Fibroblast of gingiva (primary cell): Measurements from ENCODE around the gene KCNN1.
"Not testable (repeated sequence)": the region's sequence is repeated elsewhere in the genome, so short reads cannot be mapped to it uniquely, and the experiment has no call there.

Source experiments
- DNase-seq: peaks from one replicate; pipeline ENCODE4 v3.0.0-alpha.2; 2011; ENCODE audit warnings: low read depth

The KCNN1 gene

DNA sequence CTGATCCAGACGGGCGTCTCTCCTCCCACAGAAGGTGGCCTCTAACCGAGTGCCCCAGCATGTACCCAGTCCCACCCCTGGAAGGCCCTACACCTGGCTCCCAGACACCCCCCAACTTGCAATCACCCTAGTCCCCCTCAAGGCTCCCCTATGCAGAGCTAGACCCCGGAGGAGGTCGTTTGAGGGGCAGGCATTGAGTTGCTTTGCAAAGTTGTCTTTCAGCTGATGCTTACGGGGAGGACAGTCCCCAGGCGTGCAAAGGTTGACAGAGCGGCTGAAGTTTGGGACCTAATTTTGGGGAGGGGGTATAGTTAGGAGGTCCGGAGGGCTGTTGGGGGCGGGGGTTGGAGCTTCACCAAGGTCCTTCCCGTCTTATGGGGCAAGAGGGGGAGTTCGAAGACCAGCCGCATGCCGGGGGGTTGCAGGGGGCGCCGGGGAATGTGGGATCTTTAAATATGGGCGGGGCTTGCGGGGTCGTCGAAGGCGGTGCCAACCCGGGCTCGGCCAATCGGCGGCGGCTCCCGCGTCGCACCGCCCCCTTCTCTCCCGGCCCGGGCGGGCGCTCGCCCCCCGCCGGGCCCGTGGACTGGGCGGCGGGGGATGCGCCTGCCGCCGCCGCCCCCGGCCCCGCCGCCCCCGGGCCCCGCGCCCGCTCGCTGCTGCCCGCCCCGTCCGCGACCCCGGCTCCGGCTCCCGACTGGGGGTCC, at the start of gene KCNN1:
KCNN1 (plus strand) TSS at position 558 of the 707 bp plus-strand sequence. CDS start 6,782 bp downstream, outside the sequence.
- DNase-seq: no peak

DNA sequence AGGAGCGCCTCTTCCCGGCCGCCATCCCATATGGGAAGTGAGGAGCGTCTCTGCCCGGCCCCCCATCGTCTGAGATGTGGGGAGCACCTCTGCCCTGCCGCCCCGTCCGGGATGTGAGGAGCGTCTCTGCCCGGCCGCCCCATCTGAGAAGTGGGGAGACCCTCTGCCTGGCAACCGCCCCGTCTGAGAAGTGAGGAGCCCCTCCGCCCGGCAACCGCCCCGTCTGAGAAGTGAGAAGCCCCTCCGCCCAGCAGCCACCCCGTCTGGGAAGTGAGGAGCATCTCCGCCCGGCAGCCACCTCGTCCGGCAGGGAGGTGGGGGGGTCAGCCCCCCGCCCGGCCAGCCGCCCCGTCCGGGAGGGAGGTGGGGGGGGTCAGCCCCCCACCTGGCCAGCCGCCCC, 48.8 kb upstream of the KCNN1 start:
- not testable (repeated sequence) for DNase-seq

GRCh38 chr19:17919122-17919521, 47.8 kb upstream of the KCNN1 start:
- DNase-seq: not testable (repeated sequence)

GRCh38 chr19:17920527-17920926, 46.4 kb upstream of the KCNN1 start:
- DNase-seq: no peak

DNA sequence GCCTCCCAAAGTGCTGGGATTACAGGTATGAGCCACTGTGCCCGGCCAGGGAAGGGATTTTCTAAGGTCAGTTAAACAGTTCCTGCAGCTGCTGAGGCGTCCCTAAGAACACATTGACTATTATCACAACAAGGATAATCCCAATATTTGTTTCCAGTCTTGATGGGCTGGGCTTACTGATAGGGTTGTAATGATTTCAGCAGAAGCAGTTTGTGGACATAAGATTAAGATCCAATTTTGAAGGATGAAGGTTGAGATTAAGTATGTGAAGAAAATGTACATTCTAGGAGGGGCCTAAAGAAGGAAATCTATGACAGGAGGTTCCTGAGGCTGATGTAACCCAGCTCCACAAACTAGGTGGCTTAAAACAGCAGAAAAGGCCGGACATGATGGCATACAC, 44.8 kb upstream of the KCNN1 start:
- no peak for DNase-seq

- no peak for DNase-seq
Measured at GRCh38 chr19:17926044-17926443, 40.9 kb upstream of the KCNN1 start.

DNA sequence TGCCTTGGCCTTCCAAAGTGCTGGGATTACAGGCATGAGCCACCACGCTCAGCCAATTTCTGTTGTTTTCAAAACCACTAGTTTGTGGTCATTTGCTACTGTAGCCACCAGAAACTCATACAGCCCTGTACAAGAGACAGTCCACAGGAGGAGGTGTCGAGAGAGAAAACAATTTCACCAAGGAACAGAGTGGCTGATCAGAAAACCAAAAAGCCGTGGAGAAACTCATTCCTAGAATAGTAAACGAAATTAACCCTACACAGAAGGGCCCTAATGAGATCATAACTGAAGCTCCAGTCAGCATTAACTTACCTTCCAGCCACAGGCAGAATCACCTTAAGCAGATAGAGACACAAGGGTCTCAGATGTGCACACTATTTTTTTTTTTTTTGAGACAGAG, 37.9 kb upstream of the KCNN1 start:
- DNase-seq: no peak

DNA sequence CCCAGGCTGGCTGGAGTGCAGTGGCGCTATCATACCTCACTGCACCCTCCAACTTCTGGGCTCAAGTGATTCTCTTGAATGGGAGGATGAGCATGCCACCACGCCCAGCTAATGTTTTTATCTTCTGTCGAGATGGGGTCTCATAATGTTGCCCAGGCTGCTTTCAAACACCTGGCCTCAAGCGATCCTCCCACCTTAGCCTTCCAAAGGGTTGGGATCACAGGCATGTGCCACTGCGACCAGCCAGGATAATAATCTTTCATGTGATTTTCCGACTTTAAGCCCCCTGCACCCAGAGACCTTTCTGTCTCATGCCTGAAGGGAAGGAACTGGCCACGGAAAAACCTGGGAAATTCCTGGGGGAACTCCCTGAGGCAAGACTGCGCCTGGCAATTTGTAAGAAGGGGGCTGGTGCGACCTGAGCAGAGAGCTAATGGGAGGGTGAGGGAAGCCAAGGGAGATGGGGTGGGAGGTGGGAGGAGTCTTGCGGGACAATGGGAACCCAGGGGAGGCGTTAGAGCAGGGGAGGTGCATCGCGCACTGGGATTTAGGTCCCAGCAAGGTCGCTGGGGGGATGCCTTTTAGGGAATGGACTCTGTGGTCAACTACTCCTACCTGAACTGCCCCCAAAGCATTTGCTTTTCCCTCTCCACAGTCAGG, 35.2 kb upstream of the KCNN1 start:
- no peak for DNase-seq

DNA sequence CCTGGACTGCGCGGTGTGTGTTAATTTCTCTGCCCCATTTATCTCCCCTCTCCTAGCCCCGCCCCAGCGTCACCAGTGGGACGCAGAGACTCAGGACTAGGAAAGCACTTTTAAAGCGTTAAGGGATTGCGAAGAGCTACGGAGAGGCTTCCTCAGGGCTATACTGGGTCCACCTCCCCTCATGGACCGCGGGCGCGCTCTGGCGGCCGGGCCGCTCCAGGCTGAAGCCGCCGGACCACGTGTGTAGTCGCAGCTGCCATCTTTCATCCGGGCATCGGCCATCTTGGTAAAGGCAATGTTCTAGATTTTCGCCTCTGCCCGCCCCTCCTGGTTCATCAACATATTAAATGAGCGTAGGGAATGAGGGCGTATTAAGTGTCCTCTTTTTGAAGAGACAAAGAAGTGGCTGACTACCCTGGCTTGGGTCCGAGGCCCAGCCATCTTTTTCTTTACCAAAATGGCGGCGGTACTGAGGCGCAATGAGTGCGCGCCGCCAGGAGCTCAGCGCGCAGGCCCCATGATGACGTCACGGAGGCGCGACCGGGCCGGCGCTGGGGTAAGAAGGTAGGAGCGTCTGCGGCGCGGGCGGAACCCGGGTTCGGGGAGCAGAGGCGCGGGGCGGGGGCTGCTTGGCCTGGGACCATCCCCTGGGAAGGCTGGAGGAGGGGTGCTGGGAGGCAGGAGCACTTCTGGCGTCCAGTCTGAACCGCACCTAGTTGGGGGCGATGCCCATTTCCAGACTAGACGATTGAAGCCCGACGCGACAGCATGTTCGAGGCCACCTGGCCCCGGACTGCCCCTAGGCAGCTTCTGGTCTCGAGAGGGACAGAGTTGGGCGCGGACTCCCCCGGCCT, 34.2 kb upstream of the KCNN1 start, which contains the start of gene CCDC124:
CCDC124 (plus strand) TSS at position 531 of the 854 bp plus-strand sequence. CDS start 3,406 bp downstream, outside the sequence.
- peak; percentile 91 for DNase-seq

DNA sequence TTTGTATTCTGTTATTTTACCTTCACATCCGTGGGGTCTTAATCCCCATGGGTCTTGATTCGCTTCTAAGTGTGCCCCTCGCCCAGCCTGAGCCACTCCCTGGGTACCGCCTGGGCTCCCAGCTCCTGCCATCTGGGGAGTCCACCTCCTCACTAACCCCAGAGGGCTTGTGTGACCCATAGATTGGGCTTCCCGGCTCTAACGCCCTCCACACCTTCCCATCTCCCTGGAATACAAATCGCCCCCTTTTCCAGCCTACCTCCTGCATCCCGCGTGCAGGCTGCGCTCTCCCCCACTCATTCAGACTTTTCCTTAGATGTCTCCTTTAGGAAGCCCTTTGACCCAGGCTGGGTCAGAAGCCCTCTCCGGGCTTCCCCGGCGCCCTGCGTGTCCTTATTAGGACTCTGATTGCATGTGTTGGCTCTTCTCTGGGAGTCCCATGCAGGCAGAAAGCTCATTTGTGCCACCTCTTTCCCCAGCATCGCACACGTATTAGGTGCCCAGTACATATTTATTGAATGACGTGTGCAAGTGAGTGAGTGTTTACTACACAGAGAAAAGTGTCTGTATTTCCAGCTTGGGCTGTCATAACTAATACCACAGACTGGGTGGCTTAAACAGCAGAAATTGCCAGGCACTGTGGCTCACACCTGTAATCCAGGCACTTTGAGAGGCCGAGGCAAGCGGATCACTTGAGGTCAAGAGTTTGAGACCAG, 33.3 kb upstream of the KCNN1 start:
- peak; percentile 29 for DNase-seq

DNA sequence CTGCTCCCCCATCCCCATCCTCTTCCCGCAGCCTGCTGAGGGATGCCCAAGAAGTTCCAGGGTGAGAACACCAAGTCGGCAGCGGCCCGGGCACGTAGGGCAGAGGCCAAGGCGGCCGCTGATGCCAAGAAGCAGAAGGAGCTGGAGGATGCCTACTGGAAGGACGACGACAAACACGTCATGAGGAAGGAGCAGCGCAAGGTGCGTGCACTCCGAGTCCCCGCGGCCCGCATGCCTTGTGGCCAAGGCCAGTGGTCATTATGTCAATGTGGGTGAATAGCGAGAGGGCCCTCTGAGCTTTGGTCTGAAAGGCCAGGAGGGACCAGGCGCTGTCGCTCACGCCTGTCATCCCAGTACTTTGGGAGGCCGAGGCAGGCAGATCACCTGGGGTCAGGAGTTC, 30.5 kb upstream of the KCNN1 start:
- no peak for DNase-seq

GRCh38 chr19:17937371-17937900, 29.5 kb upstream of the KCNN1 start:
- no peak for DNase-seq

DNA sequence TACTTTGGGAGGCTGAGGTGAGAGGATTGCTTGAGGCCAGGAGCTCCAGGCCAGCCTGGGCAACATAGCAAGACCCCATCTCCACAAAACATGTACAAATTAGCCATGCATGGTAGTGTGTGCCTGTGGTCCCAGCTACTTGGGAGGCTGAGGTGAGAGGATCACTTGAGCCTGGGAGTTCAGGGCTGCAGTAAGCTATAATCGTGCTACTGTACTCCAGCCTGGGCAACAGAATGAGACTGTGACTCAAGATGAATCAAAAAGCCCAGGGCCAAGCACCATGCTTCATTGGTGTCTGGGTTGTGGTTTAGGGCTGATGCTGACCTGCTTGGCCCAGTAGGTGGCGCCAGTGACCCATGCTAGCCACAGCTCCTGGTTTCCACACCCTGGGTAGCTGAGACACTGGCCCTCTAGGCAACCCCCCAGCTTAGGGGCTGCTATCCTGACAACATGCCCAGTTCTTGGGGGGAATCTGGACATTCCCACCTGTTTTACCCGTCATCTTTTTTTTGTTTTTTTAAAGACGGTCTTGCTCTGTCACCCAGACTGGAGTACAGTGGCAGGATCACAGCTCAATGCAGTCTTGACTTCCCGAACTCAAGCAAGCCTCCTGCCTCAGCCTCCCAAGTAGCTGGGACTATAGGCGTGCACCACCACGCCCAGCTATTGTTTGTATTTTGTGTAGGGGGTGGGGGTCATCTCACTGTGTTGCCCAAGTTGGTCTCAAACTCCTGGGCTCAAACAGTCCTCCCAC, 28.6 kb upstream of the KCNN1 start:
- peak; percentile 66 for DNase-seq

GRCh38 chr19:17942181-17942580, 24.7 kb upstream of the KCNN1 start:
- no peak for DNase-seq

- DNase-seq: no peak
Measured at GRCh38 chr19:17942582-17943273, 24.2 kb upstream of the KCNN1 start.

DNA sequence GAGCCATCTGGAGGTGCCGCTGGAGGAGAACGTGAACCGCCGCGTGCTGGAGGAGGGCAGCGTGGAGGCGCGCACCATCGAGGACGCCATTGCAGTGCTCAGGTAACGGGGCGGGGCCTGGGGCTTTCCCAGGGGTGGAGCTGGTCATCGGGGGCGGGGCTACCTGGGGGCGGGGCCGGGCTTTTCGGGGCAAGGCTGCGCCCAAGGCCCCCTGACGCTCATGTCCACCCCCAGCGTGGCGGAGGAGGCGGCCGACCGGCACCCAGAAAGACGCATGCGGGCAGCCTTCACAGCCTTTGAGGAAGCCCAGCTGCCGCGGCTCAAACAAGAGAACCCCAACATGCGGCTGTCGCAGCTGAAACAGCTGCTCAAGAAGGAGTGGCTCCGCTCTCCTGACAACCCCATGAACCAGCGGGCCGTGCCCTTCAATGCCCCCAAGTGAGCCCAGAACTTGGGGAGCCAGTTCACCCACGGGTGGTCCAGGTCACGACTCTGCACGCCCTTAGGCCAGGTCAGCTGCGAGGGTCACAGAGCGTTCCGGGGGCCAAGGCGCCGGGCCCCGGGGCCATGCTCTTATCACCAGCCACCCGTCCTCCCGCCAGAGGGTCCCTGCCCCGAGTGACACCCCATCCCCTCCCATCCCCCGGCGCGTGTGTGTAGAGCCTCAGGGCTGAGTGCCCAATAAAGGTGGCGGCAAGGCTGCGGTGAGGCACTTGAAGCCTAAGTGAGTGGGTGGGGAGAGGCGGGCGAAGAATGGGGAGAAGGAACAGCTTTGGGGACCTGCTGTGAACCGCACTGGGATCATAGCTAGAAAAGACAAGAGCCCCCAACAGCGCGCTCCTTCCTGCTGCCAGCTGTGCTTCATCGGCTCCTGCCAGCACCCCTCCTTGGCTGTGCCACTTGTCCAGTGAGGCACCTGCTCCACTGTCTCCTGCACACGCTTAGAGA, 23.4 kb upstream of the KCNN1 start:
- no peak for DNase-seq

DNA sequence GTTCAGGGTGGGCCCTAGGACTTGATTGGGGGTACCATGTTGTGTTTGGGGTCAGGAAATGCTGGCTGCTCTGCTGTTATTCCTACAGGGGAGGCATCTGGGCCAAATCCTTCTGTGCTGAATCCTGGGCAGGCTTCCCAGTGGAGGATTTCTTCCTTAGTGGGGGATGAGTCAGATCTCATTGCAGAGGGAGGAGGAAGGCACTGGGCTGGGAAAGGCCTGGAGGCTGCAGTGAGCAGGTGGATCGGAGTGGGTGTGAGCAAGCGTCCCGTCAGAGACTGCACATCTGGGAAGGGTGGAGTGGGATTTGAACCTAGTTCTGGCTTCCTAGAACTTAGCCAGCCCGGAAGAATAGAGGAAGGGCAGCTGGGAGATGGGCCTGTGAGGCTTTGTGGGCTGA, 22.6 kb upstream of the KCNN1 start:
- peak; percentile 53 for DNase-seq

DNA sequence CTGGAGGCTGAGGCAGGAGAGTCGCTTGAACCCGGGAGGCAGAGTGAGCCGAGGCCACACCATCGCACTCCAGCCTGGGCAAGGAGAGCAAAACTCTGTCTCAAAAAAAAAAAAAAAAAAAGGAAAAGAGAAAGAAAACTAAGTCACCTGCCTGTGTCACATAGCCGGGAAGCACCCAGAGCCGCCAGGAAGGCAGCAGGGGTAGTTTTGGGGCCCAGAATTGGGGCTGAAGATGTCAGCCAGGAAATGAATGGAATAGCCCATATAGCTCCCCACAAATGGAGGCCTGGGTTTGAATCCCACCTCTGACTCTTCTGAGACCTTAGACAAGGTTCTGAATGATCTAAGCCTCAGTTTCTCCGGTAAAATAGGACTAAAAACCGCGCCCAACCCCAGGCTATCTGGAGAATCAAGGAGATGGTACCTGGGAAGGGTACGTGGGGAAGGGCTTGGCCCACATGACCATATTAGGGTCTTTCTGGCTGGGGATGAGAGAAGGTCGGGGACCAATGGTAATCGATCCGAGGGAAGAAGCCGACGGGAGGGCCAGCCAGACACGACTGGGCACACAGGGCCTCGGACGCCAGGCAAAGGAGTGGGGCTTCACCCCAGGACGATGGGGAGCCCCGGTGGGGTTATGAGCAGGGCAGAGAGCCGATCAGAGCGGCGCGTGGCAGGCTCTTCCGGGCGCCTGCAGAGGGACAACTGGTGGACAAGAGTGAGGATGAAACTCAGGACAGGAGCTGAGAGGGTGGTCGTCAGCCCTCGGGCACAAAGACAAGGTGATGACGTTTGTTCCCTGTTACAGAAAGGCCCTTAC, 19.7 kb upstream of the KCNN1 start:
- DNase-seq: no peak
